CD4-positive, alpha-beta memory T cell (primary cell): Measurements from ENCODE around the gene GNAT1. TPM values are rescaled to one million over a fixed set of nuclear protein-coding genes. Genes with fewer than 3 reads are reported as not detected.

Source experiments
- microRNA-seq: library from miRNA; unstranded; fragments of <30 nt; microRNA quantifications from one replicate; pipeline ENCODE4 v1.2.0, GENCODE V29; 2021; ENCODE audit warnings: borderline replicate concordance, borderline number of aligned reads, borderline microRNAs expressed, mixed read lengths
- polyA plus RNA-seq, 2 donors: library from polyadenylated mRNA; unstranded; fragments of 300-500 nt; fragmentation: Illumina TruSeq; gene quantifications; one replicate each; pipeline ENCODE4 v1.2.3, GENCODE V29; 2021
- total RNA-seq, 2 experiments: library from RNA; stranded (reverse); gene quantifications; one replicate each; pipeline ENCODE4 v1.2.3, GENCODE V29; 2021

GNAT1 gene
- total and polyA plus RNA-seq, 4 experiments from 2014 or later = not detected

Small RNAs within 50 kb of the gene (microRNA-seq; reads per million reads assigned to microRNA genes)
- not detected for gene MIR566
- gene MIR5787 = not detected

Other genes starting within 250 kb of the GNAT1 start
- 100 to 1,000 TPM; 377 to 385 TPM for gene RBM5, start 102.7 kb upstream of the GNAT1 start, total RNA-seq
- gene RBM5, start 102.7 kb upstream of the GNAT1 start, polyA plus RNA-seq = 10 to 100 TPM; 16.7 to 47.9 TPM
- gene SEMA3F, start 36.3 kb upstream of the GNAT1 start, total RNA-seq = not detected
- not detected for gene SEMA3F, start 36.3 kb upstream of the GNAT1 start, polyA plus RNA-seq
- not detected for gene SLC38A3, start 13.7 kb downstream of the GNAT1 start, total RNA-seq
- gene SLC38A3, start 13.7 kb downstream of the GNAT1 start, polyA plus RNA-seq = not detected
- gene GNAI2, start 44.6 kb downstream of the GNAT1 start, total RNA-seq = 100 to 1,000 TPM; 292 to 300 TPM
- 100 to 1,000 TPM; 532 to 615 TPM for gene GNAI2, start 44.6 kb downstream of the GNAT1 start, polyA plus RNA-seq
- gene SEMA3B, start 77.5 kb downstream of the GNAT1 start, total RNA-seq = under 1 TPM; 0.50 to 0.87 TPM
- not detected for gene SEMA3B, start 77.5 kb downstream of the GNAT1 start, polyA plus RNA-seq
- not detected for gene LSMEM2, start 87.5 kb downstream of the GNAT1 start, total RNA-seq
- under 1 TPM in 1 of 2 donors, not detected in 1; 0.20 TPM for gene LSMEM2, start 87.5 kb downstream of the GNAT1 start, polyA plus RNA-seq
- 10 to 100 TPM; 58.6 to 65.3 TPM for gene IFRD2, start 100.8 kb downstream of the GNAT1 start, total RNA-seq
- 10 to 100 TPM; 62.0 to 84.7 TPM for gene IFRD2, start 100.8 kb downstream of the GNAT1 start, polyA plus RNA-seq
- gene HYAL3, start 107.8 kb downstream of the GNAT1 start, total RNA-seq = 1 to 10 TPM; 5.1 to 5.4 TPM
- 1 to 10 TPM; 4.4 to 7.1 TPM for gene HYAL3, start 107.8 kb downstream of the GNAT1 start, polyA plus RNA-seq
- gene NAA80, start 107.8 kb downstream of the GNAT1 start, total RNA-seq = 10 to 100 TPM; 33.1 to 33.7 TPM
- 10 to 100 TPM; 16.7 to 30.3 TPM for gene NAA80, start 107.8 kb downstream of the GNAT1 start, polyA plus RNA-seq
- gene HYAL1, start 112.0 kb downstream of the GNAT1 start, total RNA-seq = under 1 TPM; 0.38 to 0.50 TPM
- gene HYAL1, start 112.0 kb downstream of the GNAT1 start, polyA plus RNA-seq = under 1 TPM; 0.09 to 0.20 TPM
- gene HYAL2, start 131.1 kb downstream of the GNAT1 start, total RNA-seq = 1 to 10 TPM; 3.7 to 4.0 TPM
- 10 to 100 TPM; 10.3 to 12.3 TPM for gene HYAL2, start 131.1 kb downstream of the GNAT1 start, polyA plus RNA-seq
- gene TUSC2, start 136.6 kb downstream of the GNAT1 start, total RNA-seq = 10 to 100 TPM; 25.3 to 30.0 TPM
- 10 to 100 TPM; 45.1 to 45.9 TPM for gene TUSC2, start 136.6 kb downstream of the GNAT1 start, polyA plus RNA-seq
- gene RASSF1, start 149.2 kb downstream of the GNAT1 start, total RNA-seq = 10 to 100 TPM; 81.9 to 86.9 TPM
- gene RASSF1, start 149.2 kb downstream of the GNAT1 start, polyA plus RNA-seq = 10 to 100 TPM; 37.5 to 62.3 TPM
- 1 to 10 TPM; 3.7 to 4.2 TPM for gene ZMYND10, start 154.1 kb downstream of the GNAT1 start, total RNA-seq
- gene ZMYND10, start 154.1 kb downstream of the GNAT1 start, polyA plus RNA-seq = not detected
- gene NPRL2, start 159.2 kb downstream of the GNAT1 start, total RNA-seq = 10 to 100 TPM; 50.0 to 53.0 TPM
- gene NPRL2, start 159.2 kb downstream of the GNAT1 start, polyA plus RNA-seq = 10 to 100 TPM; 39.6 to 41.9 TPM
- gene CYB561D2, start 159.3 kb downstream of the GNAT1 start, total RNA-seq = 10 to 100 TPM; 39.6 to 40.0 TPM
- gene CYB561D2, start 159.3 kb downstream of the GNAT1 start, polyA plus RNA-seq = 10 to 100 TPM; 66.2 to 68.3 TPM
- 10 to 100 TPM; 31.1 to 34.6 TPM for gene TMEM115, start 167.9 kb downstream of the GNAT1 start, total RNA-seq
- 10 to 100 TPM; 28.6 to 38.4 TPM for gene TMEM115, start 167.9 kb downstream of the GNAT1 start, polyA plus RNA-seq